Mesenchymal stem cell (in vitro differentiated cells and primary cell): ENCODE measurements around the gene SEZ6L2.

Source experiments
- DNase-seq: peaks from one replicate; pipeline ENCODE4 v3.0.0-alpha.2; 2013
- H2AFZ ChIP-seq: one replicate; pipeline ENCODE4 v1.6.1; 2013; ENCODE audit warnings: low read depth, mild to moderate bottlenecking, control low read depth, inconsistent platforms, low read length, moderate library complexity
- H2AK5ac ChIP-seq: 2 replicates; pipeline ENCODE4 v1.6.1; 2013; ENCODE audit warnings: low read length, moderate library complexity, mild to moderate bottlenecking, inconsistent platforms; ENCODE audit not compliant: severe bottlenecking
- H2BK120ac ChIP-seq: one replicate; pipeline ENCODE4 v1.6.1; 2013; ENCODE audit warnings: low read depth, mild to moderate bottlenecking, inconsistent platforms, low read length, moderate library complexity
- H2BK12ac ChIP-seq, 2 experiments: one replicate each; pipeline ENCODE4 v1.6.1; 2013; ENCODE audit warnings: inconsistent platforms in 2 of 2, low read length in 2 of 2, mild to moderate bottlenecking in 2 of 2, moderate library complexity in 2 of 2, control low read depth in 1 of 2
- H2BK15ac ChIP-seq: one replicate; pipeline ENCODE4 v1.6.1; 2013; ENCODE audit warnings: mild to moderate bottlenecking, low read depth, inconsistent platforms; ENCODE audit not compliant: poor library complexity, severe bottlenecking
- H2BK5ac ChIP-seq: 2 replicates; pipeline ENCODE4 v1.6.1; 2013; ENCODE audit warnings: low read depth, mild to moderate bottlenecking, low read length, control low read depth, inconsistent platforms; ENCODE audit not compliant: poor library complexity, severe bottlenecking
- H3K14ac ChIP-seq, 2 experiments: one replicate each; pipeline ENCODE4 v1.6.1; 2013; ENCODE audit warnings: inconsistent platforms in 2 of 2, low read length in 2 of 2, control low read depth in 1 of 2, mild to moderate bottlenecking in 1 of 2, moderate library complexity in 1 of 2
- H3K18ac ChIP-seq, 2 experiments: one replicate each; pipeline ENCODE4 v1.6.1; 2013; ENCODE audit warnings: inconsistent platforms in 2 of 2, low read length in 2 of 2, control low read depth in 1 of 2, low read depth in 1 of 2, mild to moderate bottlenecking in 1 of 2
- H3K23ac ChIP-seq, 2 experiments: one replicate each; pipeline ENCODE4 v1.6.1; 2013; ENCODE audit warnings: inconsistent platforms in 2 of 2, low read length in 2 of 2, mild to moderate bottlenecking in 2 of 2, moderate library complexity in 2 of 2, control low read depth in 1 of 2
- H3K27ac ChIP-seq: 2 replicates; pipeline ENCODE4 v1.5.1; 2013; ENCODE audit warnings: mild to moderate bottlenecking, moderate library complexity, low read length, control low read depth, inconsistent platforms; ENCODE audit not compliant: poor library complexity, severe bottlenecking
- H3K27me3 ChIP-seq, 2 experiments: 2 replicates each; pipeline versions ENCODE4 v1.6.1 to v1.7.0; 2013; ENCODE audit warnings: low read length in 2 of 2, mild to moderate bottlenecking in 2 of 2, moderate library complexity in 2 of 2, control low read depth in 1 of 2, inconsistent platforms in 1 of 2; ENCODE audit not compliant: control insufficient read depth in 1 of 2, insufficient read depth in 1 of 2
- H3K36me3 ChIP-seq, 2 experiments: 2 replicates each; pipeline versions ENCODE4 v1.6.1 to v1.7.0; 2013; ENCODE audit warnings: low read length in 2 of 2, control low read depth in 1 of 2, inconsistent platforms in 1 of 2, low read depth in 1 of 2, mild to moderate bottlenecking in 1 of 2; ENCODE audit not compliant: insufficient read depth in 2 of 2, control insufficient read depth in 1 of 2
- H3K4ac ChIP-seq, 2 experiments: one replicate each; pipeline ENCODE4 v1.6.1; 2013; ENCODE audit warnings: inconsistent platforms in 2 of 2, low read length in 2 of 2, mild to moderate bottlenecking in 2 of 2, moderate library complexity in 2 of 2, control low read depth in 1 of 2, low read depth in 1 of 2
- H3K4me1 ChIP-seq: 2 replicates; pipeline ENCODE4 v1.6.1; 2013; ENCODE audit warnings: low read depth, low read length, control low read depth; ENCODE audit not compliant: control insufficient read depth, insufficient read depth
- H3K4me2 ChIP-seq: 2 replicates; pipeline ENCODE4 v1.6.1; 2013; ENCODE audit warnings: low read length, mild to moderate bottlenecking, inconsistent platforms; ENCODE audit not compliant: poor library complexity, severe bottlenecking
- H3K4me3 ChIP-seq, 2 experiments: 2 replicates each; pipeline versions ENCODE4 v1.5.1 to v1.7.0; 2013; ENCODE audit warnings: low read length in 2 of 2, mild to moderate bottlenecking in 2 of 2, control low read depth in 1 of 2, low read depth in 1 of 2; ENCODE audit not compliant: insufficient read depth in 1 of 2
- H3K79me1 ChIP-seq: replicated peaks from 2 replicates; pipeline ENCODE4 v1.6.1; 2013; ENCODE audit warnings: mild to moderate bottlenecking, control low read depth, low read length, inconsistent platforms; ENCODE audit not compliant: poor library complexity, severe bottlenecking
- H3K9ac ChIP-seq: 2 replicates; pipeline ENCODE4 v1.7.0; 2013; ENCODE audit warnings: mild to moderate bottlenecking, low read length, moderate library complexity
- H3K9me3 ChIP-seq: 2 replicates; pipeline ENCODE4 v1.7.0; 2013; ENCODE audit warnings: mild to moderate bottlenecking, low read length; ENCODE audit not compliant: control insufficient read depth
- H4K8ac ChIP-seq: one replicate; pipeline ENCODE4 v1.6.1; 2013; ENCODE audit warnings: inconsistent platforms, mild to moderate bottlenecking, low read length, moderate library complexity
- H4K91ac ChIP-seq: one replicate; pipeline ENCODE4 v1.6.1; 2013; ENCODE audit warnings: mild to moderate bottlenecking, low read length, inconsistent platforms
- WGBS: methylation state at CpG from one replicate; pipeline ENCODE4 v1.1.7; 2013; ENCODE audit warnings: mixed read lengths; 5-methylcytosine and 5-hydroxymethylcytosine counted together

SEZ6L2 gene

DNA sequence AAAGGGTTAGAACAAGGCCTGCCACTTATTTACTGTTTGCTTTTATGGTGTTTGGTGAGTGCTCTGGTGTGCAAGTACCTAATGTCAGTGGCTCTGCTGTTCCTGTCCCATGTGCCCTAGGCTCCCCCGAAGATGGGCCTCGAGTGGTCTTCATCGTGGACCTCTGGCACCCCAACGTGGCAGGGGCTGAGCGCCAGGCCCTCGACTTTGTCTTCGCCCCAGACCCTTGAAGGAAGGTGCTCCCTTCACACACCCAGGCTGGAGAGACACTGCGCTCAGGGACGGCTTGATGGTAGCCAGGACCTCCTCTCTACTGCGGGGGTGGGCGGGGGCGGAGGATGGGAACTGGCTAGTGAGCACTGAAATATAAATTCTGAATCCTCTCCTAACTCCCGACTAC, 6.3 kb upstream of the SEZ6L2 start:
- peaks cover 23% of the 10 kb centered on the region for H3K79me1 ChIP-seq
- H2AFZ ChIP-seq: no peak overlapping the region
- H2BK15ac ChIP-seq: no peak overlapping the region
- no peak overlapping the region for H3K23ac ChIP-seq
- no peak overlapping the region for H3K14ac ChIP-seq
- 97% methylated on average over 12 of the region's 13 CpGs for WGBS
- H3K4me2 ChIP-seq: no peak overlapping the region
- no peak overlapping the region for H3K9ac ChIP-seq
- no peak overlapping the region for H3K4me3 ChIP-seq
- H2BK12ac ChIP-seq: no peak overlapping the region
- no peak overlapping the region for H4K8ac ChIP-seq
- H3K27me3 ChIP-seq: no peaks in the 10 kb centered on the region
- no peak overlapping the region for H2BK120ac ChIP-seq
- no peak for DNase-seq
- H4K91ac ChIP-seq: no peak overlapping the region
- no peak overlapping the region for H3K18ac ChIP-seq
- no peak overlapping the region for H2BK5ac ChIP-seq
- H3K36me3 ChIP-seq: peaks cover 15 to 40% of the 10 kb centered on the region in 2 experiments
- H3K27ac ChIP-seq: no peak overlapping the region
- H3K9me3 ChIP-seq: no peaks in the 10 kb centered on the region
- H2AK5ac ChIP-seq: no peak overlapping the region
- H3K4me1 ChIP-seq: peaks cover 18% of the 10 kb centered on the region
- no peak overlapping the region for H3K4ac ChIP-seq

DNA sequence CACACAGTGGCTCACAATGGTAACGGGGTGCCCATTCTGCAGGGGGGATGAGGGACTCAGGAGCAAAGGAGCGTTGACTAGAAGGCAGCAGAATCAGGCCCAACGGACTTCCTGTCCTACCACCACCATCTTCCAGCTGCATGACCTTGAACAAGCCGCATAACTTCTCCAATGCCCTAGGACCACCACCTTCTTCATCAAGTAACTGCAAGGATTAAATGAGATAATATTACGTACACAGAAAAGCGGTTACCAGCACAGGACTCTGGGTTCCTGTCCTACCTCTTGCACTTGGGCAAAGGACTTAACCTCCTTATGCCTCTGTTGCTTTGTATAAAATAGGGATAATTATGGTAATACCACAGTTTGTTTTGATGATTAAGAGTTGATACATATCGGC, 5.6 kb upstream of the SEZ6L2 start:
- Histone ChIP-seq H3K9ac (no peak overlapping the region), H3K18ac (no peak overlapping the region), H2BK15ac (no peak overlapping the region), H3K27ac (no peak overlapping the region), H3K4ac (no peak overlapping the region), H3K14ac (no peak overlapping the region), H2AFZ (no peak overlapping the region), H2BK120ac (no peak overlapping the region), H4K8ac (no peak overlapping the region), H3K9me3 (no peaks in the 10 kb centered on the region), H3K23ac (no peak overlapping the region), H3K4me3 (no peak overlapping the region), H3K79me1 (peaks cover 23% of the 10 kb centered on the region), H3K4me1 (peaks cover 18% of the 10 kb centered on the region), H2BK12ac (no peak overlapping the region), H2AK5ac (no peak overlapping the region), H3K4me2 (no peak overlapping the region), H3K36me3 (peaks cover 12 to 36% of the 10 kb centered on the region in 2 experiments), H3K27me3 (no peaks in the 10 kb centered on the region), H2BK5ac (no peak overlapping the region), H4K91ac (no peak overlapping the region)
- WGBS: 97% methylated on average over 7 of the region's 7 CpGs
- no peak for DNase-seq

DNA sequence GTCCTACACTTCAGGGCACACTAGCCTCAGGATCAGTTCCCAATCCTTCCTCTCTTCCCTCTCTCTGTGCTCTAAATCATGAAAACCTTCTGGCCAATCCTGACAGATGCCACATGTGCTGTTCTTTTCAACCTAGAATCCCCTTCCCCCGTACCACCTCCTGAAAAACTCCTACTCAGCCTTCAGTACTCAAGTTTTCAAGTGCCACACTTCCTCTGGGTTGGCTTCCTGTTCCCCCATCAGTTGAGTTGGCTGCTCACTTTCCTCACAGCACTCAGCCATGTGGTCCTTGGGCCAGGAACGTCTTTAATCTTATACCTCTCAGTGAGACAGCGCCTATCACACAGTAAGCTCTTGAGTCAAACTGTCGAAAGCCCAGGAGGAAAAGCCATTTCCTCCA, 4.2 kb upstream of the SEZ6L2 start:
- no peak overlapping the region for H2BK120ac ChIP-seq
- H4K8ac ChIP-seq: no peak overlapping the region
- no peak overlapping the region for H3K4me3 ChIP-seq
- no peak overlapping the region for H2BK12ac ChIP-seq
- no peak overlapping the region for H2AFZ ChIP-seq
- H3K14ac ChIP-seq: no peak overlapping the region
- peaks cover 0 to 5% of the 10 kb centered on the region in 2 experiments for H3K27me3 ChIP-seq
- no peak overlapping the region for H3K18ac ChIP-seq
- peaks cover 12 to 36% of the 10 kb centered on the region in 2 experiments for H3K36me3 ChIP-seq
- H3K9ac ChIP-seq: no peak overlapping the region
- 79% methylated on average over 4 of the region's 4 CpGs for WGBS
- no peak for DNase-seq
- H2BK15ac ChIP-seq: no peak overlapping the region
- no peak overlapping the region for H2AK5ac ChIP-seq
- H3K27ac ChIP-seq: no peak overlapping the region
- peaks cover 25% of the 10 kb centered on the region for H3K79me1 ChIP-seq
- peaks cover 24% of the 10 kb centered on the region for H3K4me1 ChIP-seq
- H4K91ac ChIP-seq: no peak overlapping the region
- no peak overlapping the region for H3K23ac ChIP-seq
- no peak overlapping the region for H3K4me2 ChIP-seq
- H3K4ac ChIP-seq: no peak overlapping the region
- no peaks in the 10 kb centered on the region for H3K9me3 ChIP-seq
- H2BK5ac ChIP-seq: no peak overlapping the region

DNA sequence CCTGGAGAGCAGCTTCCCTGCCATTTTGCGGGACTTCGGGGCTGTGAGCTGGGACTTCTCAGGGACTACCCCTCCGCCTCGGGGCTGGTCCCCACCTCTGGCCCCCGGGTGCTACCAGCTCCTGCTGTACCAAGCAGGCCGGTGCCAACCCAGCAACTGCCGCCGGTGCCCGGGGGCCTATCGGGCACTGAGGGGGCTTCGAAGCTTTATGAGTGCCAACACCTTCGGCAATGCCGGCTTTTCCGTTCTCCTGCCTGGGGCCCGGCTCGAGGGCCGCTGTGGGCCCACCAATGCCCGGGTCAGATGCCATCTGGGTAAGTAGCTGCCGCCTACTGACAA, 2.2 kb upstream of the SEZ6L2 start:
- peak overlapping the region; percentile 95 for H2AK5ac ChIP-seq
- peak overlapping the region; percentile 65 to 83 for H3K4me3 ChIP-seq
- H3K14ac ChIP-seq: no peak overlapping the region
- WGBS: 92% methylated on average over 19 of the region's 19 CpGs
- peaks cover 30% of the 10 kb centered on the region for H3K79me1 ChIP-seq
- H3K9me3 ChIP-seq: no peaks in the 10 kb centered on the region
- peaks cover 35% of the 10 kb centered on the region for H3K4me1 ChIP-seq
- peak overlapping the region; percentile 92 for H3K27ac ChIP-seq
- no peak for DNase-seq
- no peak overlapping the region for H2BK15ac ChIP-seq
- no peak overlapping the region for H2BK120ac ChIP-seq
- H3K9ac ChIP-seq: no peak overlapping the region
- peaks cover 3 to 31% of the 10 kb centered on the region in 2 experiments for H3K36me3 ChIP-seq
- H3K23ac ChIP-seq: peak overlapping the region in 1 of 2 experiments; percentile 88
- no peak overlapping the region for H3K4ac ChIP-seq
- H2BK12ac ChIP-seq: no peak overlapping the region
- H4K8ac ChIP-seq: no peak overlapping the region
- H2BK5ac ChIP-seq: no peak overlapping the region
- H3K18ac ChIP-seq: no peak overlapping the region
- H4K91ac ChIP-seq: no peak overlapping the region
- H3K27me3 ChIP-seq: peaks cover 0 to 22% of the 10 kb centered on the region in 2 experiments
- H3K4me2 ChIP-seq: peak overlapping the region; percentile 96
- H2AFZ ChIP-seq: peak overlapping the region; percentile 30
